ENCODE measurements around the gene CLTCL1.

GRCh38 chr22:19166421-19166820 is 125.1 kb downstream of the CLTCL1 start:
- no peak for TF ChIP-seq CTCF (IDR thresholded peaks at IDR 0.05; ENCODE audit: low read depth, low read length, missing input control)
- no peak for TF ChIP-seq RAD21 (IDR thresholded peaks at IDR 0.05)
- no peak for TF ChIP-seq JUND (IDR thresholded peaks at IDR 0.05)
- no peak for TF ChIP-seq TAF1 (conservative IDR thresholded peaks at IDR 0.05)
- no peak for TF ChIP-seq YY1 (IDR thresholded peaks at IDR 0.05)
- TF ChIP-seq, protein P1, sequence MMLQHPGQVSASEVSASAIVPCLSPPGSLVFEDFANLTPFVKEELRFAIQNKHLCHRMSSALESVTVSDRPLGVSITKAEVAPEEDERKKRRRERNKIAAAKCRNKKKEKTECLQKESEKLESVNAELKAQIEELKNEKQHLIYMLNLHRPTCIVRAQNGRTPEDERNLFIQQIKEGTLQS (IDR thresholded peaks at IDR 0.05): no peak
- TF ChIP-seq MAX (IDR thresholded peaks at IDR 0.05): no peak
- no peak for TF ChIP-seq RXRA (IDR thresholded peaks at IDR 0.05)
- TF ChIP-seq REST (IDR thresholded peaks at IDR 0.05): no peak
- TF ChIP-seq GABPA (IDR thresholded peaks at IDR 0.05 in 1 of 2, conservative IDR thresholded peaks at IDR 0.05 in 1 of 2): no peak
- TF ChIP-seq SP1 (IDR thresholded peaks at IDR 0.05): no peak

Measured in liver (tissue), 3 donors.